Adrenal gland (tissue), 5 donors: ENCODE results near the gene LPP.

Experiments
- POLR2A ChIP-seq, 2 donors: fragments of 450-650 bp; IDR thresholded peaks; one replicate each; pipeline ENCODE4 v1.6.1; 2017; ENCODE audit warnings: antibody characterized with exemption in 2 of 2, mild to moderate bottlenecking in 2 of 2, moderate library complexity in 1 of 2
- TF ChIP-seq, protein P1 (sequence below), 6 experiments: fragments of 450-650 bp in 4 of 6; fragments of 200-600 bp in 2 of 6; sonication (generic) in 1 of 6; IDR thresholded peaks; 1 replicate in 5 of 6; 2 replicates in 1 of 6; pipeline versions ENCODE4 v1.5.1 to v1.8.0; 2016 to 2021; ENCODE audit warnings: antibody characterized with exemption in 6 of 6, mild to moderate bottlenecking in 2 of 6, moderate library complexity in 1 of 6
- donor health status: DM: no; HTN: no; CAD: no.

DNA sequence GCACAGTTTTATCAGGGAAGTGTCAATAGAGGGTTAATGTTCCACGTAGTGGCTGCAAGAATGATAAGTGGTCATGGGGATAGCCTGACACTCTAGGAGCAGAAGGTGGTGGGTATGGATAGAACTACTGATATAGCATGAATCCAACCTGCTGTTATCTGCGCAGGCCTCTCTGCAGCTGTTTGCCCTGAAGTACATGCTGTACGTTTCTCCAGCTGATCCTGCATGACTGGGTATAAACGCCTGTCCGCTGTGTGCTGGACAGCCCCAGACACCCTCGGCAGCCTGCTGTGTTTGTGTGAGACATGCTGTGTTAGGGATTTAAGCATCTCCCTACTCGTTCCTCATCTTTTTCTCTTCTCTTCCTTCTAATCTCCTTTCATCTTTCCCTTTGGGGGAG is 87.1 kb downstream of the LPP start:
- TF ChIP-seq, protein P1, sequence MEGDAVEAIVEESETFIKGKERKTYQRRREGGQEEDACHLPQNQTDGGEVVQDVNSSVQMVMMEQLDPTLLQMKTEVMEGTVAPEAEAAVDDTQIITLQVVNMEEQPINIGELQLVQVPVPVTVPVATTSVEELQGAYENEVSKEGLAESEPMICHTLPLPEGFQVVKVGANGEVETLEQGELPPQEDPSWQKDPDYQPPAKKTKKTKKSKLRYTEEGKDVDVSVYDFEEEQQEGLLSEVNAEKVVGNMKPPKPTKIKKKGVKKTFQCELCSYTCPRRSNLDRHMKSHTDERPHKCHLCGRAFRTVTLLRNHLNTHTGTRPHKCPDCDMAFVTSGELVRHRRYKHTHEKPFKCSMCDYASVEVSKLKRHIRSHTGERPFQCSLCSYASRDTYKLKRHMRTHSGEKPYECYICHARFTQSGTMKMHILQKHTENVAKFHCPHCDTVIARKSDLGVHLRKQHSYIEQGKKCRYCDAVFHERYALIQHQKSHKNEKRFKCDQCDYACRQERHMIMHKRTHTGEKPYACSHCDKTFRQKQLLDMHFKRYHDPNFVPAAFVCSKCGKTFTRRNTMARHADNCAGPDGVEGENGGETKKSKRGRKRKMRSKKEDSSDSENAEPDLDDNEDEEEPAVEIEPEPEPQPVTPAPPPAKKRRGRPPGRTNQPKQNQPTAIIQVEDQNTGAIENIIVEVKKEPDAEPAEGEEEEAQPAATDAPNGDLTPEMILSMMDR (IDR thresholded peaks at IDR 0.05): no peak
- TF ChIP-seq POLR2A (IDR thresholded peaks at IDR 0.05): no peak
